Upper lobe of left lung (tissue), 4 donors: ENCODE data around the gene MAGI3.

Experiments
- EP300 ChIP-seq, 4 donors: sonication (generic); formaldehyde crosslinking; IDR thresholded peaks; one replicate each; pipeline ENCODE4 v1.5.1; 2017; ENCODE audit warnings: antibody characterized with exemption in 4 of 4, control low read depth in 2 of 4
- POLR2A ChIP-seq, 4 donors: fragments of 450-650 bp; IDR thresholded peaks; one replicate each; pipeline ENCODE4 v1.5.1; 2016 to 2017; ENCODE audit warnings: antibody characterized with exemption in 4 of 4, mild to moderate bottlenecking in 2 of 4
- TF ChIP-seq, protein P1 (sequence below), 6 experiments: fragments of 450-650 bp in 4 of 6; fragments of 200-600 bp in 2 of 6; sonication (generic) in 2 of 6; IDR thresholded peaks; one replicate each; pipeline ENCODE4 v1.5.1; 2016 to 2019; ENCODE audit warnings: antibody characterized with exemption in 6 of 6

DNA sequence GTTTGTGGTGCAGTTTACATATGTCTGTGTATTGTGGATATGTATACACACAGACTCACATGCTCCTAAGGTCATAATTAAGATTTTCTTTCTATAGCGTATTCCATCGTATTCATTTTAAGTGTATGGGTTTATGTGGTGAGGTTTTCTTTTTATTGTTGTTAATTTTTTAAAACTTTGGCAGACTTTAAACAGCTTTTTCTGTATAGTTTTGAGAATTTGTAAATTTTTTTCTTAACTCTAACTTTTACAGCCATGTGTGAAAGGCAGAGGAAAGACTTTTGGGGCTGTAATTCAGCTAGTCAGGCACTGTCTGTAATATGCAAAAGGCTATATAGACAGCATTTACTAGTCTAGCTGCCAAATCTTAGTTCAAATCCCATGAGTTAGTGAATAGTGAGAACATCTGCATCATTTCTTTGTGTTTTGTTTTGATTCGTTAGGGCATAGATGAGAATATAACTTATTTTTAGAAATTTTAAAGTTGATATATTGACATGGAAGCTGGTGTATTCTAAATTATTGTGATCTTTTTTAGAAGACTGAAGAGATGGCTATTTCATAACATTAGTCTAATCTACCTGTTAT lies 2.3 kb downstream of the MAGI3 start:
- TF ChIP-seq, protein P1, sequence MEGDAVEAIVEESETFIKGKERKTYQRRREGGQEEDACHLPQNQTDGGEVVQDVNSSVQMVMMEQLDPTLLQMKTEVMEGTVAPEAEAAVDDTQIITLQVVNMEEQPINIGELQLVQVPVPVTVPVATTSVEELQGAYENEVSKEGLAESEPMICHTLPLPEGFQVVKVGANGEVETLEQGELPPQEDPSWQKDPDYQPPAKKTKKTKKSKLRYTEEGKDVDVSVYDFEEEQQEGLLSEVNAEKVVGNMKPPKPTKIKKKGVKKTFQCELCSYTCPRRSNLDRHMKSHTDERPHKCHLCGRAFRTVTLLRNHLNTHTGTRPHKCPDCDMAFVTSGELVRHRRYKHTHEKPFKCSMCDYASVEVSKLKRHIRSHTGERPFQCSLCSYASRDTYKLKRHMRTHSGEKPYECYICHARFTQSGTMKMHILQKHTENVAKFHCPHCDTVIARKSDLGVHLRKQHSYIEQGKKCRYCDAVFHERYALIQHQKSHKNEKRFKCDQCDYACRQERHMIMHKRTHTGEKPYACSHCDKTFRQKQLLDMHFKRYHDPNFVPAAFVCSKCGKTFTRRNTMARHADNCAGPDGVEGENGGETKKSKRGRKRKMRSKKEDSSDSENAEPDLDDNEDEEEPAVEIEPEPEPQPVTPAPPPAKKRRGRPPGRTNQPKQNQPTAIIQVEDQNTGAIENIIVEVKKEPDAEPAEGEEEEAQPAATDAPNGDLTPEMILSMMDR (IDR thresholded peaks at IDR 0.05): no peak
- TF ChIP-seq POLR2A (IDR thresholded peaks at IDR 0.05) (no peak), EP300 (IDR thresholded peaks at IDR 0.05) (no peak)
